D721Med (cell line): ENCODE results near the gene TRIM31.

Experiments
- DNase-seq: peaks from one replicate; pipeline ENCODE4 v3.0.0; 2011; ENCODE audit warnings: low spot score; ENCODE audit not compliant: insufficient read length
- FAIRE-seq: peaks from 2 replicates; lab custom pipeline; 2011; peaks lifted over from hg19 to GRCh38; lab: Jason Lieb, UNC
- CTCF ChIP-seq: IDR thresholded peaks from 2 replicates; pipeline ENCODE4 v1.5.1; 2012; ENCODE audit warnings: mild to moderate bottlenecking, control low read depth; ENCODE audit not compliant: insufficient read depth; ENCODE audit errors: missing control alignments

Gene TRIM31

GRCh38 chr6:30100585-30101443 lies 12.1 kb downstream of the TRIM31 start:
- no peak for TF ChIP-seq CTCF
- FAIRE-seq (no peak), DNase-seq (no peak)

GRCh38 chr6:30100154-30100553 lies 12.7 kb downstream of the TRIM31 start:
- FAIRE-seq = no peak
- TF ChIP-seq CTCF = no peak
- DNase-seq = no peak

- FAIRE-seq (no peak), DNase-seq (no peak)
- TF ChIP-seq CTCF = no peak
These were observed 14.8 kb downstream of the TRIM31 start for GRCh38 chr6:30097902-30098768.

- TF ChIP-seq CTCF = no peak
- FAIRE-seq (no peak), DNase-seq (no peak)
These were observed 16.1 kb downstream of the TRIM31 start for GRCh38 chr6:30096829-30097228.

- FAIRE-seq = no peak
These were observed 18.8 kb downstream of the TRIM31 start for GRCh38 chr6:30093951-30094661.

More at GRCh38 chr6:30093951-30094661, 18.8 kb downstream of the TRIM31 start:
- DNase-seq = no peak
- no peak for TF ChIP-seq CTCF
